Aorta (tissue), 5 donors: ENCODE data around the gene KCNJ14. TPM values are rescaled to one million over a fixed set of nuclear protein-coding genes. Genes with fewer than 3 reads are reported as not detected.
A peak's percentile ranks its signal among the peaks of the same experiment; 100 is the strongest.
"Not testable (repeated sequence)": the region's sequence is repeated elsewhere in the genome, so short reads cannot be mapped to it uniquely, and the experiment has no call there.

ENCODE experiments used
- ATAC-seq: fragments of 200-7000 bp; cut with Tn5 transposase; one replicate; pipeline ENCODE4 v1.9.1; 2022; ENCODE audit warnings: moderate library complexity; ENCODE audit not compliant: low FRiP score
- DNase-seq, 2 donors: peaks; one replicate each; pipeline ENCODE4 v3.0.0-alpha.2; 2020
- H3K27ac ChIP-seq, 2 donors: one replicate each; pipeline ENCODE4 v1.5.1; 2013; ENCODE audit warnings: low read length in 2 of 2, mild to moderate bottlenecking in 2 of 2, moderate library complexity in 2 of 2, control low read depth in 1 of 2, inconsistent platforms in 1 of 2, low read depth in 1 of 2
- H3K27me3 ChIP-seq, 2 donors: one replicate each; pipeline ENCODE4 v1.6.1; 2013; ENCODE audit warnings: control low read depth in 1 of 2, low read length in 1 of 2, mild to moderate bottlenecking in 1 of 2, moderate library complexity in 1 of 2; ENCODE audit not compliant: insufficient read depth in 2 of 2, control insufficient read depth in 1 of 2
- H3K36me3 ChIP-seq, 2 donors: one replicate each; pipeline ENCODE4 v1.6.1; 2013; ENCODE audit warnings: control low read depth in 1 of 2, low read length in 1 of 2, mild to moderate bottlenecking in 1 of 2; ENCODE audit not compliant: insufficient read depth in 2 of 2, control insufficient read depth in 1 of 2
- H3K4me1 ChIP-seq, 2 donors: one replicate each; pipeline ENCODE4 v1.6.1; 2013; ENCODE audit warnings: low read length in 2 of 2, control low read depth in 1 of 2, mild to moderate bottlenecking in 1 of 2, moderate library complexity in 1 of 2; ENCODE audit not compliant: insufficient read depth in 2 of 2, control insufficient read depth in 1 of 2
- H3K4me3 ChIP-seq, 2 donors: one replicate each; pipeline ENCODE4 v1.5.1; 2013; ENCODE audit warnings: low read length in 2 of 2, control low read depth in 1 of 2, mild to moderate bottlenecking in 1 of 2
- H3K9me3 ChIP-seq: one replicate; pipeline ENCODE4 v1.6.1; 2013; ENCODE audit warnings: mild to moderate bottlenecking, low read length; ENCODE audit not compliant: control insufficient read depth
- WGBS, 2 donors: extraction: QIAGEN DNeasy Blood & Tissue Kit; methylation state at CpG; one replicate each; pipeline ENCODE4 v1.1.7; 2013; 5-methylcytosine and 5-hydroxymethylcytosine counted together
- intact Hi-C, 2 donors: fragments of 100-400 bp; cut with DNase I; formaldehyde crosslinking; loops; one replicate each; pipeline versions ENCODE4 v1.14.2 to v1.15.0; 2022
- polyA plus RNA-seq, 2 donors: library from polyadenylated mRNA; stranded (reverse); fragments of 200-250 nt; gene quantifications; one replicate each; pipeline ENCODE4 v1.2.3, GENCODE V29; 2013
- total RNA-seq, 2 donors: library from RNA; stranded (reverse); fragmentation: NEBNext Ultra II Directional; extraction: Animal tissue kit (Norgen Biotek cat#: 25700); gene quantifications; one replicate each; pipeline ENCODE4 v1.2.1, GENCODE V29; 2021
- donor health status: healthy with polysubstance abuse.
- donor health status: Bipolar disorder and iron deficiency.
- donor health status: DM: no; HTN: no; CAD: no.
- donor health status: DM: no; HTN: no; CAD: no.
- donor health status: DM: yes; HTN: yes; CAD: no.

Gene KCNJ14
- total and polyA plus RNA-seq, 4 donors, result 0.36 to 1.1 (median 1.1) TPM; not detected in 1

- Histone ChIP-seq H3K27ac (peak overlapping the region; percentile 6 to 85), H3K4me1 (no peaks in the 10 kb centered on the region), H3K9me3 (no peaks in the 10 kb centered on the region), H3K27me3 (no peaks in the 10 kb centered on the region), H3K36me3 (no peaks in the 10 kb centered on the region), H3K4me3 (peak overlapping the region; percentile 30 to 45)
- peak; percentile 81 to 90 for DNase-seq
- 2 to 5% methylated on average over 32 of the region's 32 CpGs for WGBS, 2 donors
- intact Hi-C loops, result no loop called here
- peak; percentile 86 for ATAC-seq
Measured at GRCh38 chr19:48480183-48480557, 24.8 kb downstream of the KCNJ14 start.

GRCh38 chr19:48480558-48481500 lies 25.5 kb downstream of the KCNJ14 start:
- Histone ChIP-seq H3K36me3 (no peaks in the 10 kb centered on the region), H3K27ac (peak overlapping the region; percentile 31 to 85), H3K27me3 (no peaks in the 10 kb centered on the region), H3K4me1 (no peaks in the 10 kb centered on the region), H3K4me3 (peak overlapping the region; percentile 30 to 45), H3K9me3 (no peaks in the 10 kb centered on the region)
- intact Hi-C loops, result no loop called here
- peak in 1 of 2 donors; percentile 88 for DNase-seq
- peak; percentile 82 for ATAC-seq
- 6 to 9% methylated on average over 52 of the region's 52 CpGs for WGBS, 2 donors

- H3K27ac ChIP-seq, result no peak overlapping the region
- intact Hi-C loops, result no loop called here
- no peaks in the 10 kb centered on the region for H3K9me3 ChIP-seq
- ATAC-seq (no peak), DNase-seq (no peak)
- WGBS, 2 donors, result 61% methylated on average over 7 of the region's 7 CpGs
- no peaks in the 10 kb centered on the region for H3K4me1 ChIP-seq
- no peak overlapping the region for H3K4me3 ChIP-seq
- H3K36me3 ChIP-seq, result no peaks in the 10 kb centered on the region
- H3K27me3 ChIP-seq, result no peaks in the 10 kb centered on the region
Measured at GRCh38 chr19:48481846-48482639, 26.7 kb downstream of the KCNJ14 start.

- intact Hi-C loops, result no loop called here
- DNase-seq (no peak), ATAC-seq (no peak)
- Histone ChIP-seq H3K9me3 (no peaks in the 10 kb centered on the region), H3K27ac (no peak overlapping the region), H3K27me3 (no peaks in the 10 kb centered on the region), H3K36me3 (no peaks in the 10 kb centered on the region), H3K4me3 (no peak overlapping the region), H3K4me1 (no peaks in the 10 kb centered on the region)
- WGBS, 2 donors, result 37 to 38% methylated on average over 3 of the region's 3 CpGs
Measured at GRCh38 chr19:48483301-48483700, 27.9 kb downstream of the KCNJ14 start.

- Histone ChIP-seq H3K27ac (no peak overlapping the region), H3K4me3 (no peak overlapping the region), H3K27me3 (no peaks in the 10 kb centered on the region), H3K36me3 (no peaks in the 10 kb centered on the region), H3K9me3 (no peaks in the 10 kb centered on the region), H3K4me1 (no peaks in the 10 kb centered on the region)
- DNase-seq, result no peak
- WGBS, 2 donors, result 81 to 85% methylated on average over 16 of the region's 16 CpGs
- intact Hi-C loops, result no loop called here
- no peak for ATAC-seq
Measured at GRCh38 chr19:48484247-48484893, 29.0 kb downstream of the KCNJ14 start.

- Histone ChIP-seq H3K9me3 (no peaks in the 10 kb centered on the region), H3K36me3 (no peaks in the 10 kb centered on the region), H3K4me3 (no peak overlapping the region), H3K4me1 (no peaks in the 10 kb centered on the region), H3K27ac (no peak overlapping the region), H3K27me3 (no peaks in the 10 kb centered on the region)
- WGBS, 2 donors, result 78 to 82% methylated on average over 36 to 37 of the region's 37 CpGs
- DNase-seq (no peak), ATAC-seq (no peak)
- intact Hi-C loops, result no loop called here
Measured at GRCh38 chr19:48484931-48485612, 29.7 kb downstream of the KCNJ14 start.

- intact Hi-C loops, result not testable (repeated sequence)
- 88% methylated on average over 10 of the region's 10 CpGs for WGBS, 2 donors
Measured at GRCh38 chr19:48486706-48487105, 31.3 kb downstream of the KCNJ14 start.

GRCh38 chr19:48487544-48487943 lies 32.2 kb downstream of the KCNJ14 start:
- ATAC-seq (no peak), DNase-seq (no peak)
- intact Hi-C loops, result no loop called here
- H3K4me3 ChIP-seq, result no peak overlapping the region
- no peaks in the 10 kb centered on the region for H3K9me3 ChIP-seq
- 83 to 84% methylated on average over 6 of the region's 6 CpGs for WGBS, 2 donors
- H3K4me1 ChIP-seq, result no peaks in the 10 kb centered on the region
- no peaks in the 10 kb centered on the region for H3K36me3 ChIP-seq
- H3K27me3 ChIP-seq, result no peaks in the 10 kb centered on the region
- no peak overlapping the region for H3K27ac ChIP-seq

More at GRCh38 chr19:48486706-48487105, 31.3 kb downstream of the KCNJ14 start:
- not testable (repeated sequence) for H3K36me3 ChIP-seq, H3K9me3 ChIP-seq, H3K4me3 ChIP-seq, H3K27me3 ChIP-seq, ATAC-seq, H3K4me1 ChIP-seq, DNase-seq, H3K27ac ChIP-seq
